A673 (cell line): ENCODE results near the gene MAP10. TPM values are rescaled to one million over a fixed set of nuclear protein-coding genes. Genes with fewer than 3 reads are reported as not detected.

Source experiments
- BruUV-seq: library from RNA; stranded (reverse); fragments of 400-500 nt; replicated peaks from 2 replicates; lab custom pipeline; 2021; lab: Mats Ljungman, UMichigan
- CTCF ChIA-PET: fragments of 300-600 bp; sonication (Branson Sonifier 250); formaldehyde crosslinking; loops from one replicate; lab custom pipeline; 2022; ENCODE audit warnings: antibody characterized with exemption; lab: Charles Lee
- POLR2A ChIA-PET: fragments of 300-600 bp; sonication (Branson Sonifier 250); formaldehyde crosslinking; loops from one replicate; lab custom pipeline; 2022; ENCODE audit warnings: antibody characterized with exemption; ENCODE audit not compliant: low non-redundant PET; lab: Charles Lee
- DNase-seq: peaks from one replicate; pipeline ENCODE4 v3.0.0-alpha.2; 2015; ENCODE audit warnings: low spot score
- H3K27ac ChIP-seq: fragments of 200-600 bp; sonication (generic); 2 replicates; pipeline ENCODE4 v1.5.1; 2016; ENCODE audit warnings: mixed run types, low read depth, mild to moderate bottlenecking, mixed read lengths, antibody characterized with exemption, low read length; ENCODE audit not compliant: poor library complexity, severe bottlenecking
- H3K27me3 ChIP-seq: fragments of 200-600 bp; sonication (generic); replicated peaks from 2 replicates; pipeline ENCODE4 v1.6.1; 2017; ENCODE audit warnings: mixed run types, low read depth, mild to moderate bottlenecking, mixed read lengths, antibody characterized with exemption, low read length; ENCODE audit not compliant: insufficient read depth, poor library complexity
- H3K36me3 ChIP-seq: fragments of 200-600 bp; sonication (generic); 2 replicates; pipeline ENCODE4 v1.6.1; 2016; ENCODE audit warnings: mixed run types, mild to moderate bottlenecking, mixed read lengths, antibody characterized with exemption, low read length; ENCODE audit not compliant: insufficient read depth, poor library complexity, severe bottlenecking
- H3K4me1 ChIP-seq: fragments of 200-600 bp; sonication (generic); 2 replicates; pipeline ENCODE4 v1.6.1; 2017; ENCODE audit warnings: mixed run types, mild to moderate bottlenecking, mixed read lengths, antibody characterized with exemption, low read length; ENCODE audit not compliant: insufficient read depth, poor library complexity, severe bottlenecking
- H3K4me3 ChIP-seq: fragments of 200-600 bp; sonication (generic); 2 replicates; pipeline ENCODE4 v1.5.1; 2016; ENCODE audit warnings: low read depth, mixed run types, mild to moderate bottlenecking, mixed read lengths, low read length; ENCODE audit not compliant: poor library complexity, severe bottlenecking
- H3K9me3 ChIP-seq: fragments of 200-600 bp; sonication (generic); 2 replicates; pipeline ENCODE4 v1.6.1; 2016; ENCODE audit warnings: mixed run types, low read depth, mild to moderate bottlenecking, mixed read lengths, antibody characterized with exemption, low read length; ENCODE audit not compliant: poor library complexity, severe bottlenecking
- CTCF ChIP-seq: fragments of 300-800, 200-600 bp; sonication (generic); conservative IDR thresholded peaks from 2 replicates; pipeline ENCODE4 v1.5.1; 2017; ENCODE audit warnings: low read depth, mild to moderate bottlenecking, antibody characterized with exemption, low read length, moderate library complexity, mixed read lengths
- EZH2 ChIP-seq: fragments of 200-600 bp; sonication (generic); IDR thresholded peaks from 2 replicates; pipeline ENCODE4 v1.6.1; 2017; ENCODE audit warnings: borderline replicate concordance, low read depth, mild to moderate bottlenecking, mixed read lengths, antibody characterized with exemption, low read length; ENCODE audit not compliant: poor library complexity, severe bottlenecking
- intact Hi-C: fragments of 100-400 bp; cut with micrococcal nuclease; formaldehyde crosslinking; loops from one replicate; pipeline ENCODE4 v1.10.0; 2022; ENCODE audit not compliant: unreplicated experiment
- total RNA-seq: library from RNA; stranded (reverse); gene quantifications from 2 replicates; pipeline ENCODE4 v1.2.3, GENCODE V29; 2021

Gene MAP10
- total RNA-seq, 1 experiment from 2014 or later = 4.8 TPM

- Histone ChIP-seq H3K36me3 (no peaks in the 10 kb centered on the region), H3K4me3 (no peak overlapping the region), H3K9me3 (peaks cover 4% of the 10 kb centered on the region), H3K27ac (no peak overlapping the region), H3K4me1 (no peaks in the 10 kb centered on the region), H3K27me3 (no peaks in the 10 kb centered on the region)
- no TSS peak for BruUV-seq
- POLR2A ChIA-PET = no interaction called here
- TF ChIP-seq CTCF (no peak), EZH2 (no peak)
- CTCF ChIA-PET = no interaction called here
- DNase-seq = no peak
- intact Hi-C loops = no loop called here
Observed at GRCh38 chr1:232765542-232765941, 39.7 kb upstream of the MAP10 start.

GRCh38 chr1:232766241-232766890 is 38.9 kb upstream of the MAP10 start:
- CTCF ChIA-PET = no interaction called here
- no peak overlapping the region for H3K4me3 ChIP-seq
- DNase-seq = no peak
- no peak overlapping the region for H3K27ac ChIP-seq
- H3K9me3 ChIP-seq = peaks cover 4% of the 10 kb centered on the region
- intact Hi-C loops = no loop called here
- no peaks in the 10 kb centered on the region for H3K27me3 ChIP-seq
- H3K4me1 ChIP-seq = no peaks in the 10 kb centered on the region
- no peaks in the 10 kb centered on the region for H3K36me3 ChIP-seq
- TF ChIP-seq EZH2 (no peak), CTCF (no peak)
- POLR2A ChIA-PET = no interaction called here
- BruUV-seq = no TSS peak

DNA sequence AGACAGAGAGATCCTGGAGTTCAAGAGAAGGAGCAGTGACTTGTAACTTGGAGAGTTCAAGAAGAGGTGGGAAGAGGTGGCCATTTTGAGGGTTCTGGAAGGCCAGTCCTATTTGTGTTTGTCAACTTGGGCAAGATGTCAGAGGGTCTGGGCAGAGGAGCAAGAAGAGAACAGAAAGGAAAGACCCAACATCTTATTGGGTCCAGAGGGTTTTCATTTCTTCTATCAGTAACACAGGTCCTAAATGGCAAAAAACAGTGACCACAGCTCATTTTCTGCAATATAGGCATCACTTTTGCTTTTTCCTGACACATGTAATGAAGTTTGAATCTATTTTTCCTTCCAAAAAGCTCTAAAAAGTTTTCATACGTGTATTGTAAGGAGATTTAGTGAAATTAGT is 38.3 kb upstream of the MAP10 start:
- TF ChIP-seq EZH2 = no peak
- TF ChIP-seq CTCF = no peak
- Histone ChIP-seq H3K4me3 (no peak overlapping the region), H3K27ac (no peak overlapping the region), H3K9me3 (peaks cover 4% of the 10 kb centered on the region), H3K36me3 (no peaks in the 10 kb centered on the region), H3K4me1 (no peaks in the 10 kb centered on the region), H3K27me3 (no peaks in the 10 kb centered on the region)
- DNase-seq = no peak
- POLR2A ChIA-PET = no interaction called here
- CTCF ChIA-PET = no interaction called here
- intact Hi-C loops = no loop called here
- no TSS peak for BruUV-seq
